ENCODE measurements around the gene UBA1.

The UBA1 gene

GRCh38 chrX:47217121-47217851, 23.7 kb downstream of the UBA1 start:
- DNase-seq (ENCODE audit: low read depth), result no peak
- no peak for TF ChIP-seq CTCF (IDR thresholded peaks at IDR 0.05; ENCODE audit: control insufficient read depth, extremely low read depth, insufficient read depth)
- H3K4me3 ChIP-seq (ENCODE audit: low read depth, low read length), result peak overlapping the region; percentile 25; the same call in 1 of the 2 replicates

- TF ChIP-seq CTCF (IDR thresholded peaks at IDR 0.05; ENCODE audit: control insufficient read depth, extremely low read depth, insufficient read depth), result no peak
- peak; percentile 93 for DNase-seq (ENCODE audit: low read depth)
- H3K4me3 ChIP-seq (ENCODE audit: low read depth, low read length), result peak overlapping the region; percentile 81
Measured at GRCh38 chrX:47217852-47218279, 24.2 kb downstream of the UBA1 start.

DNA sequence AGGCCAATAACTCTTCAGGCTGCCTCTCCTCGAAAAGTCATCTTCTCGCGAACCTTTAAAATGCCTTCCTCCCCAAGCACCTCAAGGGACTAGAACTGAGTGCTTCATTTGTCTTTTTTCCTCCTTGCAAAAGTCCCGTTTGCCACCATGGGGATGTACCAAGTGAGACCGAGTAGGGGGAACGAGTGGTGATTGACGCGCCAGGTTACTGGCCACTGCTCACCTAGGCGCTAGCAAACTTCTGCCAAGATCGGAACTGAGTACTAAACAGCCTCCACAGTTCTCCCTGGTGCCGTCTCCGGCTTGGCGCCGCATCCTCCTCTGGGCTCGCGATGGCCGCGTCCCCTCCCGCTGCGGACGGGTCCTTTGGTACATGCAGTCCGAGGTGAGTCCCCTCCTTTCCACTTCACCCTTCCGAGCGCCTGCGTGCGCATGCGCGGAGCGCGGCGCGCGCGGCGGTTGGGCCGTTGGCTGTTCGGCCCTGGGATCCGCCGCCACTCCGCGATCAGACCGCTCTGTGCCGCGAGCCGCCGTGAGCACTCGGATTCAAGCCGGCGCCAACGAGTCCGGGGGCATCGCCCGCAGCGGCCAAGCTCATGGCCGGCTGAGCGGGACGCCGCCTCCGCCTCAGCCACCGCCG, 24.8 kb downstream of the UBA1 start, which contains the start of gene CDK16:
TSS of gene CDK16 (plus strand) at position 402 of the 640 bp plus-strand sequence. CDS start 4,877 bp downstream, outside the sequence.
- TF ChIP-seq CTCF (IDR thresholded peaks at IDR 0.05; ENCODE audit: control insufficient read depth, extremely low read depth, insufficient read depth), result no peak
- H3K4me3 ChIP-seq (ENCODE audit: low read depth, low read length), result peak within 1 kb of the TSS; percentile 81
- peak; percentile 36 for DNase-seq (ENCODE audit: low read depth)

GRCh38 chrX:47218920-47219815, 25.5 kb downstream of the UBA1 start:
- no peak for TF ChIP-seq CTCF (IDR thresholded peaks at IDR 0.05; ENCODE audit: control insufficient read depth, extremely low read depth, insufficient read depth)
- H3K4me3 ChIP-seq (ENCODE audit: low read depth, low read length), result peak overlapping the region; percentile 81
- DNase-seq (ENCODE audit: low read depth), result no peak

DNA sequence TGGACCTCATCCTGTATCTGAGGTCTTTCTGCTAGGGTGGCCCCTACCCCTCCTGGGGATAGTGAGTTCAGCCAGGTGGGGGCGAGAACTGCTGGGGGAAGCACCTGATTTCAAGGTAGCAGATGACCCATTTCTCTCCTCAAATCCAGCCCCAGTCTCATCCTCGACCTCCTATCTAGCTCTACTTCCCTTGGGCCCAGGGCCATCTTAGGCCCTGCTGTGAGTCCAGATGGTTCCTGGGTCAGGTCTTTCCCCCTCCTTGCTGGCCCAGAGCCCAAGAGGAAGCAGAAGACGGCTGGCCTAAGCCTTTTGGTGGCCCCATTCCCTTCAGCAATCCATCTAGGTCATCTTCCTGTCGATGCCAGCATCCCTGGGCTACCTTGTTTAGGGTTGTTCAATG, 28.1 kb downstream of the UBA1 start:
- no peak for DNase-seq (ENCODE audit: low read depth)
- no peak for TF ChIP-seq CTCF (IDR thresholded peaks at IDR 0.05; ENCODE audit: control insufficient read depth, extremely low read depth, insufficient read depth)
- H3K4me3 ChIP-seq (ENCODE audit: low read depth, low read length), result no peak overlapping the region

DNA sequence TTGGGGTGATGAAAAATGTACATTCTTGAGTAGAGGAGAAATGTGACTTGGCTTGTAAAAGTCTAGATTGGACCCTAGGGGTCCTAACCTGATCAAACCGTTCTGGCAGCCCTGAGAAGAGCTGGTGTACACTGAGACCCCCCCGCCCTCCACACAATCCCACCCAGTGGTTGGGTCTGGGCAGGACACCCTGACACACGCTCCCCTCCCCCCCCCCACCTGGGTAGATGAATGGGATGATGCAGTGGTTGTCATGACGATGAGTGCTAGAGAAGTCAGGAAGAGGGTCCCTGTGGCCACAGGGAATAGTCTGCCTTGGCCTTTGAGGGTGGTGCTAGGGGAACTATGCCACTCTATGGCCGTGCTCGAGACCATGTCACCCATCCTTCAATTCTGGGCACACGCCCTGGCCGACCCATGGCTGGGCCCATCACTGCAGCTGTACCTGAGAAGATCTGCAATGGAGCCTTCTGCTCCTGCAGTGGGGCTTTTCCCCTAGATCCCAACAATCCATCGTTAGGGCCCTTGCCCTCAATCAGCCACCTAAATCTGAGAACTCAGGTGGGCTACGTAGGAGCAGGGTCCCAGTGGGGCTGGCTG, 29.2 kb downstream of the UBA1 start:
- no peak for TF ChIP-seq CTCF (IDR thresholded peaks at IDR 0.05; ENCODE audit: control insufficient read depth, extremely low read depth, insufficient read depth)
- no peak overlapping the region for H3K4me3 ChIP-seq (ENCODE audit: low read depth, low read length)
- no peak for DNase-seq (ENCODE audit: low read depth)
